Activated T-cell treated with anti-CD3 and anti-CD28 coated beads, Interleukin-2, amount 50 U/mL, for 1 hour (primary cell): ENCODE data around the gene PM20D1.
A peak's percentile ranks its signal among the peaks of the same experiment; 100 is the strongest.
"Not testable (repeated sequence)": the region's sequence is repeated elsewhere in the genome, so short reads cannot be mapped to it uniquely, and the experiment has no call there.

ENCODE experiments used
- DNase-seq: peaks from one replicate; pipeline ENCODE4 v3.0.0-alpha.2; 2020

The PM20D1 gene

DNA sequence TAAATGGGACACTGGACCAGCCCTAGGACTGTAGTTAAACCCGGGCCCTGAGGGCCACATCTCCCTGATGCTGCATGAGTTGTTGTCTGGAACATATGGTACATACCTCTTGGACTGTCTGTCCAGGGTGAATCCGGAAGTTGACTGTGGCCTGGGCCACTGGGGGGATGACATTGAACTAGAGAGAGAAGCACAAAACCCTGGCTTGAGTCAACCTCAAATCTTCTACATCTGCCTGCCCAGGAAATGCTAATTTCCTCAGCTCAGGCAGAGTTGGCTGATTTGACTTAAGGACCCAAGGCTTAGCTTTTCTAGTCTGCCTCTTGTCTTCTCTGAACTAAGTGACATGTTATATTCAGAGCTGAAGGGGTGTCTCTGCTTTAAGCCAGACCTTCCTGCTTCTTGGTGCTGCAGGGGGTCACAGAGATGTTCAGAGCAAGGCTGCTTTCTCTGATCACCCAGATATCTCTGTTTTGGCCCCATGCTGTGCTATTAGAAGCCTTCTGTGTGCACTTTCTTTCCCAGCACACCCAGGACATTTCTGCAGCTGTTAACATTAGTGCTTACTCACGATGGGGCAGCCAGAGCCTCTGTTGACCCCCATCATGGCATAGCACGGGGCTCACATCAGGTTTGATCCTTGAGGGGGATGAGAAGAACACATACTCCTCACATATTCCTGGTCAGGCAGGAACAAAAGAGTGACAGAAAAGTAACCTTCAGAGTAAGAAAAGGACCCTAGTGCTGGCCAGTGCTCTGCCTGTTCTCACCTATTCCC, 9.6 kb downstream of the PM20D1 start:
- no peak for DNase-seq

DNA sequence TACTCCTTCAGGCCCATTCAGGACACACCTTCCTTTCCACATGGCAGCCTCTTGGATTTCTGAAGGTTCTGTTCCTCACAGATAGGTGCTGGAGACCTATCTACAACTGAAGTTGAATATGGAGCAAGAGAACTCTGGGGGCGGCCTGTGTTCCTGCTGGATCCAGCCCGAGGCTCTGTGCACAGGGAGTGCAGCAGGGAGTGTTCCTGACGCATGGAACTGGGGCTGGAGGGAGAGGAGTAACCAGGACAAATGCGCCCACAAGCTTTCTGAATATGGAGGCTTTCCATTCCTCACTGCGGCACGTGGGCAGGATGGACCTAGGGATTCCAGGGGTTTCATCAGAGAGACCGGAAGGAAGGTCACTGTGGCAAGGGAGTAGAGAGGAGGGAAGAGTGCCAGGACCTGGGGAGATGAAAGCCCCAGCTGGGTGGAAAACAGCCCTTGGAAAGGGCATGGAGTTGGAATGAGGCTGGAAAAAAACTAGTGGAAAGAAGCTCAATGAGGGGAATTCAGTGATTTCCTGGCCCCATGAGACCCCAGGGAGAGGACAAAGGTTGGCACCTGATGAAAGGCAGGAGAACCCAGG, 12.5 kb downstream of the PM20D1 start:
- no peak for DNase-seq

DNA sequence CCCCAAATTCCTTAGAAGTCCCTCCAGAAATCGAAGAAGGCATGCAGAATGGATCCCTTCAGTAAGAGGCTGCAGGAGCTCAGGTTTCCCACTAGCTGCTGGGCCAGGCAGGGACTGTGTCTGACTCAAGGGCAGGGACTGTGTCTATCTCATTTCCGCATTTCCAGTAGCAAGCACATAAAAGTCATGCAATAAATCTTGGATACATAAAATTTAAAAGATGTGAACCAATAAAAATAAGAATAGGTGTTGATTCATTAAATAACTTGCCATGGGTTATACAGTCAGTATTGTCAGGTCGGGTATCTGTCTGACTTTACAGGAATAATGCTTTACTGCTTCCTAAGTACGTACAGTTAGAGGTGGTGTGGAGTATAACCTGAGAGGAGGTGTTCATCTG, 15.2 kb downstream of the PM20D1 start:
- no peak for DNase-seq

DNA sequence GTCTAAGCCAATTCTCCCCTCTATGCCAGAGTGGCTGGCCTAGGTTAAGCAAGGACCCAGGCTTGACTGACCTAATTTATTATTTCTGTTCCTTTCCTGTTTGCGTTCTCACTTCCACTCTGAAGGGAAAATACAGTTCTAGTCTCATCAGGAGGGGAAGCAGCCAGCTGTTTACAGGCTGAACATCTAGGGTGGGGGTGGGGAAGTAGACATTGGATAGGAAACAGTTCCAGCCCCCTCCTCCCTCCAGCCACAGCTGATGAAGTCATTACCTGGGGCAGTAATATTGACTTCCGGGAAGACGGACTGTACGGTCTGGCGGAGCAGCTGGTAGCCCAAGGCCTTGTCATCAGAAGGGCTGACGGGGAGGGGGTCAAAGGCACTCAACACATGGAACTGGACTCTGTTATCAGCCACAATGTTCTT, 17.6 kb downstream of the PM20D1 start:
- no peak for DNase-seq

DNA sequence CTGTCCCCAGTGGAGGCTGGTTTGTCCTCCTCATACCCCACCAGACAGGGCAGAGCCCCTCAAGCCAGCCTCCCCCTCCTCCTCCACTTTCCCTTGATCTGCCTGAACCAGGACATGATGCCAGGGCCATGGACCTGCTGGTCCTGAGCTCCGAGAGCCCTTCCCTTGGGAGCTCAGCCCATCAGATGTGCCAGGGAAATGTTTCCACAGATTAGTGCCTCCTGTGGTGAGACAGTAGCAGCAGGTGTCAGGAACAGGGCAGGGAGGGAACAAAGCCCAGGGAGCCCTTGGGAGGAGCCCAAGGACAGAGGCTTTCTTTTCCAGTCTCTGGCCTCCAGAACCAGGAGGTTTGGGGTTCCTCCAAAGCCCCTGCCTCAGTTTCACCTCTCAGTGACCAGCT, 22.3 kb downstream of the PM20D1 start:
- no peak for DNase-seq

DNA sequence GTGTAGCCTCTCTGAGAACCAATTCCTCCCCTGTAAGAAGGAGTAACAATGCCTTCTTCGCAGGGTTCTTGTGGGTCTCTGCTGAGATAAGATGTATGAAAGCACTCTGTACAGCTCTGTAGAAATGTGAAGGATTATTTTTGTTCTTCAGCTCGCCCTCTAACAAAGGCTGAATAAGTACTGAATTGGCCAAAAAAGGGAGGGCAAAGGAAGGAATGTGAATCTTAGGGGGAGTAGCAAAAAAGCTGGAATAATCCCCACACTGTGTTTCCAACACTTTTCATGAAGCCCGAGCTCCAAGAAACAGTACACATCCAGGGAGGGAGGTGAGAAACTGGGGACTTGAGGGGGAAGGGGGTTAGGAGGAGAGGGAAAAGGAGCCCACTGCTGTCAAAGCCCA, 22.9 kb downstream of the PM20D1 start:
- no peak for DNase-seq

DNA sequence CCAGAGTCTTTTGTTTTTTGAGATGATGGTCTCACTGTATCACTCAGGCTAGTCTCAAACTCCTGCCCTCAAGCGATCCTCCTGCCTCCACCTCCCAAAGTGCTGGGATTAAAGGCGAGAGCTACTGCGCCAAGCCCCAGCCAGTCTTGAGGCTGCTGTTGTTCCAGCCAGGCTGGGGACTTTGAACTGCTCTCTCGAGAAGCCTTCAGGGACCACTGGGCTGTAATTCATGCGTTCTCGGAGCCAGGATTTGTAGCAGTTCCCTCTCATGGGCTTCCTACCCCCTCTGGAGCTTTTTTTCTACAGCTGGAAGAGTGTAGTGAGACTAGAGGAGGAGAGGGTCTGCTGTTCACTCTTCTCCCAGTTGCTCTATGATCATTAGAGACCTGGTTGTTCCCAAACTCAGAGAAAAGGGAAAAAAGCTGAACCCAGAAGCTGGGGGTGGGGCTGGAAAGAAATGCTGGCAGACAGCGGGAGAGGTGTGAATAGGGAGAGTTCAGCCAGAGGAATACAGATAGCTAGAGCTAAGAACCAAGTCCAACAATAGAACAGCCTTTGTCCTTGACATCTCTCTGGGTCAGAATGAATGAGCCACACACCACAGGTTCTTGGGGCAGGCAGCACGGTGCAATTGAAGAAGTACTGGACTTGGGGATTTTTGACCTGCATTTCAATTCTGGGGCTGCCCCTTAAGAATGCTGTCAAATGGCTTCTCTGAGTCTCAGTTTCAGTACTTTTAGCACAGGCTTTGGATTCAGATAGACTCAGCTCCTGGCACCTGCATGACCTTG, 23.7 kb downstream of the PM20D1 start:
- DNase-seq: no peak

DNA sequence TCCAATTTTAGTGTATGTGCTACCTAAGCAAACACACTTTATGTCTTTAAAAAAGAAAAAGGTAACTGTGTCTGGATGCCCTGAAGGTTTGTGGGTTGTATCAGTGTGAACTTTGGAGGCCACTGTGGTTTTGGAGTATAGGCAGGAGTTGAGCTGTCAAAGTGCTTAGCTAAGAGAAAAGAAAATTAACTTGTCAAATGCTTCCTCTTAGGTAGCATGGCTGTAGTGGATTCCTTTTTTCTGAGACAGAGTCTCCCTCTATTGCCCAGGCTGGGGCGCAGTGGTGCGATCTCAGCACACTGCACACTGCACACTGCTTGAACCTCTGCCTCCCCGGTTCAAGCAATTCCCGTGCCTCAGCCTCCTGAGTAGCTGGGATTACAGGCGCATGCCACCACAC, 25.8 kb downstream of the PM20D1 start:
- no peak for DNase-seq

DNA sequence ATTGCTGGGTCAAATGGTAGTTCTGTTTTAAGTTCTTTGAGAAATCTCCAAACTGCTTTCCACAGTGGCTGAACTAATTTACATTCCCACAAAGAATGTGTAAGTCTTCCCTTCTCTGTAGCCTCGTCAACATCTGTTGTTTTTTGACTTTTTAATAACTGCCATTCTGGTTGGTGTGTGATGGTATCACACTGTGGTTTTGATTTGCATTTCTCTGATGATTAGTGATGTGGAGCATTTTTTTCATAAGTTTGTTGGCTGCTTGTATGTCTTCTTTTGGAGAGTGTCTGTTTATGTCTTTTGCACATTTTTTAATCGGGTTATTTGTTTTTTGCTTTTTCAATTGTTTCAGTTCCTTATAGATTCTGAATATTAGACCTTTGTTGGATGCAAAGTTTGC, 26.7 kb downstream of the PM20D1 start:
- not testable (repeated sequence) for DNase-seq

DNA sequence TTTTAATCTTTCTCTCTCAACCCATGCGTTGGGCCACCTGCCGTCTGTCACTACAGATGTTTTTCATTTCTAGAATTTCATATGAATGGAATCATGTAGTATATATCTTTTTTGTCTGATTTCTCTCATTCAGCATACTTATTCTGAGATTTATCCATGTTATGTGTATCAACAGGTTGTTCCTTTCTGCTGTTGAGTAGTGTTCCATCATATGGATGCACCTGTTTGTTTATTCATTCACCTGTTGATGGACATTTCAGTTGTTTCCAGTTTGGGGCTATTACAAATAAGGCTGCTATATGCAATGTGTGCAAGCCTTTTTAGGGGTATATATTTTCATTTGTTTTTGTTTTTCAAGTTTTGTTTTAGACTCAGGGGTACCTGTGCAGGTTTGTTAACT, 27.5 kb downstream of the PM20D1 start:
- DNase-seq: no peak

DNA sequence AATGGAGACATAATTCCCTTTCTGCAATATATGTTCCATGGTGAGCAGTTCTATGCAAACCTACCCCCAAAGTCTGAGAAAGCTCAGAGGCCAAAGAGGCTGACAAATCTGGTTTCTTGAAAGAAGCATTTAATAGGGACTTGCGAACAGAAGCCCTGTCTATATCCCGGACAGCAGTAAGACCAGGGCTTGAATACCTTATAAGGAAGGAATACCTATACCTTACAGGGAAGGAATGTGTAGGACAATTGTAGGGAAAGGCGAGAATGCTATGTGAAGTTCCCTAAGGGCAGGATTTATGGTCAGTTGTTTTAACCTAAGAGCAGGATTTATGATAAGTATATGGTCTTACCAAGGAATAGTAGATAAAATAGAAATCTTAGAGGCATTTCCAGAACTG, 31.9 kb downstream of the PM20D1 start:
- DNase-seq: no peak

DNA sequence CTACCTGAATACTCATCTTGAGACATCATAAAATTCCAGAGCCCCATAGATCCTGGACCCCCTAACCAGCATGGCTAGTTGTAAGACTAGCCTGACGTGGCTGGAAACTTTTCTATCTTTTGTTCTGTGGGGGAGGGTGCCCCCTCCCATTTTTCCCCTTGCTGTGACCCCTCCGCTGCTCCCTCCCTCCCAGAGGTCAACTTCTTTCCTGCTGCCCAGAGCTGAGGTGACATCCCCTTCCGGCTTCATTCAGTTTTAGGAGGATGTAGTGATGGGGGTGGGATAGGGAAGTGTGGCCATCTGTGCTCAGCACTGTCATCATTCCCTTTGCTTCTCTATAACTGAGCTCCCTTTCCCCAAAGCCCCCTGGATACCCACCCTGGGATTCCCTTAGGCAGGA, 32.6 kb downstream of the PM20D1 start:
- no peak for DNase-seq

DNA sequence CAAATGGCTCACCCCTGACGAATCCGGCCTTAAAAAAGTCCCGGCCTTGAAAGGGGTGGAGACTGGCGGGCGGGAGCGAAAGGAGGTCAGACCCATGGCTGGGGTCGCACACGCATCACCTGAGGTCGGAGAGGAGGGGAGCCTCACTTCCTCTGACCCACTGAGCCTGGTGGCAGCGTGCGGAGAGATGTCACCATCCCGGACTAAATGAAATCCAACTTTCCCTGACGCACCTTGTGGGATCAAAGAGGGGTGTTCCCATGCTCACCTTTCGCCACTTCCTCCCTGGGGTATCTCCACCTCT, 36.2 kb downstream of the PM20D1 start:
- DNase-seq: no peak

DNA sequence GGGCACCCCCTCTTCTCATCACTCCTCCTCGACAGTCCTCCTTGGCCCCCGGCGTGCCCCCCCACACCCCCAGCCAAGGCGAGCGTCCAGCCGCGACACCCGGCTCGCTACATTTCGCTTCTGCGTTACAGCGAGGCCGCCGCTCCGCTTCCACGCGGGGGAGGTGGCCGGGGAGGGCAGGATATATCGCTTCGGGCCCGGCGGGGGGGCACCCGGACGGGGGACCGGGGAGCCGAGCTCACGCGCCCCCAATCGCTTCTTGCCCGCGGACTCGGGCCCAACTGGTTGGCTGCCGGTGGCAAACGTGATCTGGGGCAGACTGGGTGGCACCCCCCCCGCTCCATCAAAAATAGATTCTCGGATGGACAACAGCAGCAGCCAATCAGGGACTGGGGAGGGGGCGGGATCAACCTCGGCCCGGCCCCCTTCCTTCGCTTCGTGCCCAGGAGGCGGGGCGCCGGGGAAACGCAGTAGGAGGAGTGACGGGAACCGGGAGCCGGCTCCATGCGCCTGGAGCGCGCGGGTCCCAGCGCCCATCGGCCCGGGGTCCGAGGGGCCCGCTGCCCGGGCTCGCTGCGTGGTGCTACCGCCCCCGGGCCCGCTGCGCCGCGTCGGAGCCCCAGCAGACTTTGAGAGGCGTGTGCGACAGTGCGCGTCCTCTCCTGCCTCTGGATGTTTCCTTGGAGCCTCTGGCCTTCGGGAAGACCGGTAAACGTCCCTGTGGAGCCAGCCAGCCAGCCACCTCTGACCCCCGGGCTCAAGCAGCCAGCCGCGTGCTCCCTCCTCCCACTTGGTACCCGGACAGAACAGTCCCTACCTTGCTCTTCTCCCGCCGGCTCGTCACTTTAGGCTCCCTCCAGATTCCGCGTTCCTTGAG, 36.8 kb downstream of the PM20D1 start, which contains the start of gene SLC41A1:
TSS of gene SLC41A1 (minus strand) at position 321 of the 877 bp plus-strand sequence. CDS start 2,757 bp downstream, outside the sequence.
- DNase-seq: peak; percentile 91

DNA sequence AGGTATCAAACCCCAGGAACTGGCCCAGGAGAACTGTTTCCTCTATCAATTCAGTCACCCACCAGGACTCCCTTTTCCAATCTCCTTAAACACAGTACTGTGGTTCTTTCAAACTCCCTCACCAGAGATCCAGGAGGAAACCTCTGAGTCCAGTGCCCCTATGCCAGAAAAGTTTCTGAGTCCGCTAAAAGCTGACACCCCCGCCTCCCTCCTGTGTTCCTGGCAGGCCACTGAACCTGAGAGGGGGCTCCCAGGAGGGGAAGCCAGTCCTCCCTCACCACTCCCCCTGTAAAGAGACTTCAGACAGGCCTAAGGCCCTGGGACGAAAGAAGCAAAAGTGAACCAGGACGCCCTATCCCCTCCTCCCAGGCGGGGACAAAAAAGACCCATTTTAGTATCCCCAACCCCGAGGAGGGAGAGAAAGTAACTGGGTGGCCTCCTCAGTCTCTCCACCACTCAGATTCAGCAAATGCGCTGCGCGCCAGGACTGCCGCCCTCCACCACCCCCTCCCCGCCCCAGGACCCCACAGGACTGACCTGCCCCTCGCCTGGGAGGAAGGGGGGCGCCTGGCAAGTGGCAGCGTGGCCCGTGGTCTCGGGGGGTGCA, 37.6 kb downstream of the PM20D1 start:
- DNase-seq: no peak

DNA sequence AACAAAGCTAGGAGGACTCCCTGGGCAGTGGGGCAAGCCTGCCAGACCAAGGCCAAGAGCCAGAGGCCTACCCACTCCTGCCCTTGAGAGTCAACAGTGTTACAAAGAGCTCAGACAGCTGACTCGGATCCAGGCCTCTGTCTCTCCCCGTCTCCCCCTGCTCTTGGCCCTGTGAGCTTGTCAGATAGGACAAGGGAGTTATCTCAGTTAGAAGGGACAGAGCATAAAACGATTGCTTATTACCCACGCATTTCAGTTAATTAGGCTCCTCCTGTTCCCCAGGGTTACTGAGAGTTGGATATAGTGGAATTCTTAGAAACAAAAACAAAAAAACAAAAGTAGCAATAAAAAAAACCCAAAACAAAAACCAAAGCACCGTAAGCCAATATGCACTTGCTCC, 38.3 kb downstream of the PM20D1 start:
- no peak for DNase-seq

DNA sequence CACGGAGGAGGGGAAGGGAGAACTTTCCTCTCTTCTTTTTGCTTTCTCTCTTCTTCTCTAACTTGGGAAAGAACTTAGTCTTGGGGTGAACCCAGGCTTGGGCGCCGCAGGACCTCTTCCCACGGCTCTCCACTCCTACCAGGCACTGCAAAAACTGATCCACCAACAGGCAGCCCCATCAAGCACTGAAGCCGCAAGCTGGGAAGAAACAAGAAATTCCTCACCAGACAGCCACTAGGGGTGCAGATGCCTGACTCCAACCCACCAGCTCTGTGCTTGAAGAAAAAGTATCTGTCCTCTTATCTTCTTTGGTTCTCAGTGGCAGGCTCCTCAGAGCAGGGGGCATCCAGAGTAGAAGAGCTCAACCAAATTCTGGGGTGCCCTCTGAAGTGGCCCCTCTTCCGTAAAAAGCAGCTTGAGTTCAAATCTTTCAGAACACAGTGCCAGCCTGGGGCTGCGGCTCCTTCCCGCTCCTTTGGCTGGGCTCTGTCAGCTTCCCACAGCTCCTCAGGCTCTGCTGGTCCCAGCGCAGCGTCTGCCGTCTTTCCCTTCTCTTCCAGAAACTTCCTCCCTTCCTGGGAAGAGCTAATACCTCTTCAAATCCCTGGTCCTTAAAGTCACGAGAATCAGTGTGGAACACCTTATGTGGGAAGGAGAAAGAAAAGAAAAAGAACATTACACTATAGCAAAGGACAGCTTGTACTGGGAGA, 39.3 kb downstream of the PM20D1 start:
- DNase-seq: no peak

DNA sequence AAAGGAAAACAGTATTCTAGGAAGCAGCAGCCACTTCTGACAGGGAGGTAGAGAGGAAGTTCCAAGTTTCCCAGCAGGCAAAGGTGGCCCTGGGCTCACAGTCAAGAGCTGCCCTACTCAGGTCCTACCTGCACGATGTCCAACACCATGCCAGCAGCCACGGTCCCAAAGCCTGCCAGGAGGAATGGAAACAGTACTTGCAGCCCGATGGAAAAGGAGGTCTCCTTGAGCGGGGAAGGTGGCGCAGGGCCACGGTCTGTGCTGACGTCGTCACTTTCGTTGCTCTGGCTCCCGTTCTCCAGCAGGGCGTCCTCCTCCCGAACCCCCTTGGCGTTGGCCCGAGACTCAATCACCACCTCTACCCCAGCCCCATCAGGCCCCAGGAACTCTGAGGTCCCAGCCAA, 40.0 kb downstream of the PM20D1 start:
- no peak for DNase-seq

DNA sequence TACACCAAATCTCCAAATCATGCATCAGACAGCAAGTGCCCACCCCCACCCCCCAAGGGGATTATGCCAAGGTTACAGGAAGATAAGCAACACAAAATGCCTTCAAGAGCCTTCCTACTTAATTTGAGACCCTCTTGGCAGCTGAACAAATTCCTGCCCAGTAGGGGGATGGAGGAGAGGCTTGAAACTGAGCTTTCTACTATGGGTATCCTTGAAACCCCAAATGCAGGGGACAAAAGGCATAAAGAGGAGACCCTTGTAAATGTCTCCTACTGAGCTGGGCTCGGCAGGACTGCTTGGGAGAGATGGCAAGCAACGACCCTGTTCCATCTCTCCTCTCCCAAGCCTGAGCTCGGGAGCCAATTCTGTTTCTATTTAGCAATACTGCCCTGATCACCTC, 40.5 kb downstream of the PM20D1 start:
- DNase-seq: no peak

DNA sequence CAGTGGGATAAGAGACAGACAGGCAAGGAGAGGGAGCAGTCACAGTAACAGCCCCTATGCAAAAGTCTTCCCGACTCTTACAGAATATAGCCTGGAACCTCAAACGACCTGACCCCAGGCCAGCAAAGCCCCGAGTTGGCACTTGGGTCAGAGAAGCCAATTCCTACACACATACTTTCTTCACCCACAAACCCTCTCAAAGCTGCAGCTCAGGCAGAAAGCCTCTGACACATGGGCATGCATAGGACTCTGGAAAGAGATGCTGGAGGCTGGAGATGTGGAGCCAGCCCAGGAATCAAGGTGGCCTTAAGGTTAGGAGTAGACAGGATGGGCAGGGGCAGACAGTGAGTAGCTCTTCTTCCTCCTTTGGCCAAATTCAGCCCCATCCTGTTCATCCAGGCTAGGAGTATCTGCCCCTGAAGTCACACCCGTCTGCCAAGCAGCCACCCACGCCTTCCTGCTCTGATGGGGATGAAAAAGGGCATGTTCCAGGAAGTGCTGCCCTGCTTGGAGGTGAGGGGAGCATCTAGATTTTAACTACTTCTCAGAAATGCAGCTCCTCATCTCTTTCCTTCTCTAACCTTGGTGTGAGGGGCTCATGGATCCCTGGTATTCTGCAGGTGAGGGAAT, 44.7 kb downstream of the PM20D1 start:
- no peak for DNase-seq

DNA sequence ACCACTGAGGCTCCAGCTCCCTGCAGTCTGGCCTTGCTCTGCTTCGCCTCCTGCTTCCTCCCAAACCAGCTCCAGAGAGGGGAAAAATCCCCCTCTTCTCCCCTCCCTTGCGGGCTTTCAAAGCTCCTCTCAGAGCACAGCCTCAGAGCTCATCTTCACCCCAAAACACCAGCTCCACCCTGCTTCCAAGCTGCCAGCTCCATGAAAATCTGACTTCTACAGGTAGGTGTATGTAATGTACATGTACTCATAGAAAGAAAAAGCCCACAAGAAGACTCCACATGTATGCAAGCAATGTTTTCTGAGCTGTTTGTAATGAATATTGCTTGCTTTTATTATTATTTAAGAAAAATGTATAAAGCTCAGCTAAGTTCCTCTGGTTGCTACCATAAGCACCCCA, 45.3 kb downstream of the PM20D1 start:
- no peak for DNase-seq

DNA sequence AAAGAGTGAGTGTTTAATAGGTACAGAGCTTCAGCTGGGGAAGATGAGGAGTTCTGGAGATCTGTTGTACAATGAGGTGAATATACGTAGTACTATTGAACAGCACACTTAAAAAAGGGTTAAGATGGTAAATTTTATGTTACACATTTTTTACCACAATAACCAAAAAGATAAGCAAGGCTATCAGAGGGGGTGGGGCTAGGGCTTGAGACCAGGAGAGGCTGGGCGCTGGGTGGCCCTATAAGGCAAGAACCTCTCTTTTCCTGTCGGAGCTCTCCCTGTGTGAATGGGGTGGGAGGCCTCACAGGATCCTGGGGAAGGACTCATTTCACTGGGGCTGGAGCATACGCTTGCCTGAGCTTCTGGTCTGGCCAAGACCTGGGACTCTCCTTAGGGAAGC, 45.9 kb downstream of the PM20D1 start:
- no peak for DNase-seq
